Fibroblast of skin of right quadriceps (primary cell): ENCODE results near the gene FOXC1.

Experiments used
- DNase-seq: peaks from one replicate; pipeline ENCODE4 v3.0.0-alpha.2; 2013

The FOXC1 gene

DNA sequence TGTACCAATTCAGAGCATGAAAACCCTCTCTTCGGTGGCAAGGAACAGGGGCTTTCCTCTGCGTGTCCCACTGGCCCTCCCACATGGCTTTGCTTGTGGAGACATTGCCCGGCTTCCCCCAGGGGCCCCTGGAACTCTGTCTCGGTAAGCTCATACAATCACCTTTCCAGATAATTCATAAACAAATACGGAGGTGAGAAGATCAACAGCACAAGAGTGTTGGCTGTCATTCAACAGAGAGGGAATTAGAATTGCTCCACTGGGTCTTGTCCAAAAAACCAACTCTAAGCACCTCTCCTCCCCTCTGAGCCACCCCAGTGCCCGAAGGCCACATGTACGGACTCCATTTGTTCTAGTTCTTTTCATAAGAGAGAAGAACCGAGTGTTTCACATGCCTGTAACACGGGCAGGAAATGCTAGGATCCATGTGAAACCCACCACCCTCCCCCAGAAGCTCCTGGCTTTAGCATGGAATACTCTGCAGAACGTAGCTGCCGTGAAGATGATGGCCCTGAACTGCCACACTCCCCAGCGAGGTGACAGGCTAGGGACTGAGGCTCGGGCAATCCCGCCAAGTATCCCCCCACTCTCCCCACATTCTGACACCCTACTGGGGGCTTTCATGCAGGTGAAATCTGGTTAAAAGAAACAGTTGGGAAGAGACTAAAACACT lies 24.6 kb upstream of the FOXC1 start:
- DNase-seq, result no peak

DNA sequence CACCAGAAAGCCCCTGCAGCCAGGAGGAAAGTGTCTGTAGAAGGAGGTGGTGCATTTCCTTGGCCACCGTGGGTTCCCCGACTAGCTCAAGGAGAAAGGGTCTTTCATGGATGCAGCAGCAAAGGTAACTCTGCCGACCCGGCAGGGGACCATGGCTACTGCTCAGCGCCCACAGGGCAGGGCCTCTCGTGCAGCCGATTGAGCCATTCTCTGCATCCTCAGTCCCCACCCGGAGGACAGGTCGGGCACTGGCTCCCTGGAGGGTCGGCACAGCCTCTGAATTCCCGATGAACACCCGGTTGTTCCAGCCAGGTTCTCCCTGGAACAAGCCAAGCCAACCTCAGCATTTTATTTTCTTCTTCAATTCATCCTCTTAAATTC lies 24.1 kb upstream of the FOXC1 start:
- no peak for DNase-seq

DNA sequence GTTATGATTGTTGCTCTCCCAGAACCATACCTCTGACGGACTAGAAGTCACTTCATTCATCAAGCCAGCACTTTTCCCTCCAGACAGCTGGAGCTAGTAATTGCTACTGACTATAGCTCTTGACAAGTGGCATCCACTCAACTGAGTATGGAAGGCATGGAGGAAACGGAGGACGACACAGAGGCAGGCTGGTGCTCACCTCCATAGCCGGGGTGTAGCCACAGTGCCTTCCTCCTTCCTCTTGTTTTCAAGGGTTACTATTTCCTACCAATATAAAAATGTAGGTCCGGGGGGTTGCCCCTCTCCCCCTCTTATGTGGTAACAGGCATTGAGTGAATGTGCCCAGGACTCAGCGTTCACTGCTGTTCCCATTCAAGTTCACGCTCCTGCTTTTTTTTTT lies 23.5 kb upstream of the FOXC1 start:
- DNase-seq, result no peak

DNA sequence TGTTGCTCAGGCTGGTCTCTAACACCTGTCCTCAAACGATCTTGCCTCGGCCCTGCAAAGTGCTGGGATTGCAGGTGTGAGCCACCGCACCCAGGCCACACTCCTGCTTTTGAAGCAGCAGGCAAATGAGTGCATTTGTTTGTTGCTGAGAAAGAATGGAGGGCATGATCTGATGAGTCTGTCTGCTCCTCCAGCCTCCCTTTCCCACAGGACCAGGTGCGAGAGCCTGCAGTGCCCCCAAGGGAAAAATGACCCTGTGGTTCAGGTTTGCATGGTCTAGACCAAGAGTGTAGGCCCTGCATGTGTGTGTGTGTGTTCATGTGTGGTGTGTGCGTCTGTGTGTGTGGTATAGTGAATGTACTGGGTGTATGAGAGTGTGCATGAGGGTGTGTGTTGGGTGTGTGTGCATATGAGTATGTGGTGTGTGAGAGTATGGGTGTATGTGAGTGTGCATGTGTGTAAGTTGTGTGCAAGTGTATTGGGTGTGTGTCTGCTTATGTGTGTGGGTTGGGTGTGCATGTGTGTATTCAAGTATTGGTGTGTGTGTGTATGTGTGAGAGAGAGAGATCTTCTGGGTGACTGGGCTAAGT lies 22.8 kb upstream of the FOXC1 start:
- DNase-seq, result no peak

DNA sequence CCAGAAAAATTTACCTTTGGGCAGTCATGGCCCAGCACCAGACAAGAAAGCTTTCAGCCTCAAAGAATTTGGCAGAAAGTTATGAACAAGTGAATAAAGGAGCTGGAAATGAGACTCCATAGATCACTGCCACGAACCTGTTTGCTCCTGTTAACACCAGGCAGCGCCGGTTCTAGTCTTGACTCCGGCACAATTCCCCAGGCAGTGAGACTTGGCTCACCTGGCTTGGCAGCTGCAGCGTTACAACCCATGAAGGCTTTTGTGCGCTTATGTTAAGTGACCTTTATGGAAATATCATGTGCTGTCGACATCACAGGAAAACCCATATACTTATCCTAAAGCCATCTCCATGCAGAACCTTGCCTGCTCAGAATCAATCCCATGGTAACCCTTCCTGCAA lies 22.2 kb upstream of the FOXC1 start:
- DNase-seq, result no peak

DNA sequence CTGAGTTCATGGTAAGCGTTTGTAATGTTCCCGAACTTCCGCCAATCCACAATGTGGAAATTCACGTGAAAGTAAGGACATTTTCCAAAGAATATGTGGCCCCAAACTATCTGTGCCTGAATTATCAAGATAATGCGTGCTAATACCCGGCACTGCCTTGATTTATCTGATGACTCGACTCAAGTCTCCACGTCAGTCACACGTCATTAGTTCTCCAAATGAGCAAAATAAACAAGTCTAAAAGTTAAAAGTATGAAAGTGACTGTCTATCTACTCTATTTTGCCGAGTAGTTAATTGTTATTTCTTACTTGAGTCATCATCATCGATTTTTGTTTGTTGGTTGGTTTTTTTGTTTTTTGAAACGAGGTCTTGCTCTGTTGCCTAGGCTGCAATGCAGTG lies 21.7 kb upstream of the FOXC1 start:
- DNase-seq, result no peak

DNA sequence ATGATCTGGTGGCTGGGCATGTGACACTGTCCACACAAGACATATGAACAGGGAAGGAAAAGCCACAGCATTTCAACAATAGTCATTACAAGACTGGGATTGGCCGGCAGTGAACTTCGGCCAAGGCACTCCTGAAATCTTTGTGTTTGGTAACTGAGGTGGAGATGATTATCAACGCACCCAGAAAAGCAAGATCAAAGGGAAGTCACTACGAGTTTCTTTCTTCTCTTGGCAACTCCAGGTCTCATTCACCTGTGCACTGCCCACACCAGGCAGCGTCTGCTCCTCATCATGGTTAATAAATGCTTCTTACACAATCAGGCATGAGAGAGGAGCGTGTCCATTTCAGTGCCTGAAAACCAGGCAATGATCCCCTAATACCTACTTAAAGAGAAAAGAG lies 20.5 kb upstream of the FOXC1 start:
- DNase-seq, result no peak

DNA sequence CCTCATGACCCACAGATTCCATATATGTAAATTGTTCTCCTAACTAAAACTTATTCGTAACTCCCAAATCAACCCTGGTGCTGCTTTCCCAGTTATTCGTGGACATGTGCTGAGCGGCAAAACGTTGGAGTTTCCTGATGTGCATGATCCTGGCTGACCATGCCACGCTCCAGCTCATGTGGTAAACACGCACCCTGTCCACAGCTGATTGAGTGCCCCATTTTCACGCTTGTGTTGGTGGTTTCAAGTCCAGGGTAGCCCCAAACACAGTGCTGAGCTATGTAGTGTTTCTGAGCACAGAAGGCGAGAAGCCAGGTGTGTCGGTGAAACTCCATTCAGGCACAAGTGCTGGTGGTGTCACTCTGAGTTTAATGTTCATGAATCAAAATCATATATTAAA lies 19.1 kb upstream of the FOXC1 start:
- DNase-seq, result no peak

DNA sequence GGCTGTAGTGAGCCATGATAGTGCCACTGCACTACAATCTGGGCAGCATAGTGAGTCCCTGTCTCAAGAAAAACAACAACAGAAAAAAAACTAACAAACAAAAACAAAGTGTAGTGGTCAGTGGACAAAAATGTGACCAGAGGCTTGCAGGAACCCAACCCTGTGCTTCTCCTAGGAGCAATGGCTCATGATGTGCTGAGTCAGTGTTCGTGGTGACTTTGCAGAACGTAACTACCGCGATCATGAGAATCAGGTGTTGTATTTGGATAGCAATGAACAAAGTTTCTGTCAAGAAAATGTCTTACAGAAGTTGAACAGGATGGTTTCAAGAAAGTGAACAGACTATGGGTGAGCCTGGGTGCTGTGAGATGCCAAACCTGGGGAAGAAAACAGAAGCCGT lies 18.5 kb upstream of the FOXC1 start:
- DNase-seq, result no peak

DNA sequence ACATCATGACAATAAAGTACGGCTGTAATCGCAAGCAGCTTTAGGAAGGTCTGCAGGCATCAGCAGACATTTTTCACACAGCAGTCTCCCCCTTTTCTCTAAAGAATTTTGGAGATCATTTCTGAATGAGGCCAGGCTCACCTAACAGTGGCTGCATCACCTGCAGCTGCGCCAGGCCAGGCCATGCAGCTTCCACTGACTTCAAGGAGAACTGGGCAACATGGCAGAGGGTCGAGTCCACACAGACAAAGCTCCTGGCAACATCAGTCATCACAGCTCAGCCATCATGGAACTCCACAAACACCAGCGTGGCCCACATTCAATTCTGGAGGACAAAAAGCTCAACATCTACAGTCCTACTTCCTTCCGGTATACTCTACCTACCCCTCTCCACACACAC lies 17.8 kb upstream of the FOXC1 start:
- no peak for DNase-seq

DNA sequence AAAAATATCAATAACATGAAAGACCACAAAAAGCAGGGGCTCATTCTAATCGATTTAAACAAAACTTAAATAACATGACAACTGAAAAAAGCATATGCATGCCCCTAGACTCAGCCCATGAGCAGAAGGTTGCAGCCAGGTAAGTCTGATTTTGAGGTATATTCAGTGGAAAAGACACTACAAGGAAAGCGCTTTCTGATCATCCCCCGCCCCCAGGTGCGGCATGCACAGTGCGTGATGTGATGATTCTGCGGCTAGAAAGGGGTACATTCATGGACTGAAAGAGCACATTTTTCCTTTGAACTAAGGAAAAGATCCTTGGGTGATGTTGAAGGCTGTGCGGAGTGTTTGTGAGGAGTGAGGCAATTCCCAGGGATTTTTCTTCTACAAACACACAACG lies 16.9 kb upstream of the FOXC1 start:
- no peak for DNase-seq

DNA sequence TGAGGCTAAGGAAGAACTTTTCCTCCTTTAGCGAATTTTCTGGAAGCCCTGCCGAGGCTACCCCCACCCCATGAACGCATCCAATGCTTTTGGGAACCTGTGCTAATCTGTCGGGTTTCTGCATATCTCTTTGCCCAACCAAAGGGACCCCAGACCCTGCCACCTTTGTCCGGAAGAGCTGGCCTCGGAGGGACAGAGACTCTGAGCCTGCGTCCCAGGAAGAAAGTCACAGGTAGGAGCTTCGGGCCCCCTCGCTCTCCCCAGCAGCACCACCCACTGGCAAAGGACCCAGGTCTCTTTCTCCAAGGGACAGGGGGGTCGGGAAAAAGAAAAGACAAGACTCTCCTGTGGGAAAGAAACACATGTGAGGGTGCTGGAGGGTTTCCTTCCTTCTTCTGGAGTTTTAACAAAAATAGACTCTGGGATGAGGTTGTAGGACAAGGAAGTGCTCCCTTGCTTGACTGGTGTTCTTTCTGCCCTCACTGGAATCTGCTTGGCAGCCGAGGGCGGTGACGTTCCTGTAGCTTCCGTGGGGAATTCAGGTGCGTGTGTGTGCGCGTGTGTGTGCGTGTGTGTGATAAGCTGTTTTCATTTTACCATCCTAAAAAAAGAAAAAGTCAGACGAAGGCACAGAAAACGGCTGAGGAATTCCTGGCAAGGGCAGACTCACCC lies 16.3 kb upstream of the FOXC1 start:
- no peak for DNase-seq

DNA sequence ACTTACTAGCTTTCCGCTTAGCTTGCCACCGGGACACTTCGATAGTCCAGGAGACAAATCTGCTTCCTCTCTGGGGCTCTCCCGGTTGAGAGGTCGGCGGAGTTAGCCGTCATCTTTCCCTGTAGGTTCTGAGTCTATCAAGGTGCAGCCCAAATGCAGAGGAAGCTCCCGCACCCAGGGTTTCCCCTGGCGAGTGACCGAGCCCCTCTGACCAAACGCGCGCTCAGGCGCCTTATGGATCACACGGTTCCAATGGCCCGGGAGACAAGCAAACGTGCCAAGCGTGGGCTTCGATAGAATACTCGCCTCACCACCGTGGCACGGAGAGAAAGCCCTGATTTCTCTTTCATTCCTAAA lies 15.8 kb upstream of the FOXC1 start:
- DNase-seq, result no peak

DNA sequence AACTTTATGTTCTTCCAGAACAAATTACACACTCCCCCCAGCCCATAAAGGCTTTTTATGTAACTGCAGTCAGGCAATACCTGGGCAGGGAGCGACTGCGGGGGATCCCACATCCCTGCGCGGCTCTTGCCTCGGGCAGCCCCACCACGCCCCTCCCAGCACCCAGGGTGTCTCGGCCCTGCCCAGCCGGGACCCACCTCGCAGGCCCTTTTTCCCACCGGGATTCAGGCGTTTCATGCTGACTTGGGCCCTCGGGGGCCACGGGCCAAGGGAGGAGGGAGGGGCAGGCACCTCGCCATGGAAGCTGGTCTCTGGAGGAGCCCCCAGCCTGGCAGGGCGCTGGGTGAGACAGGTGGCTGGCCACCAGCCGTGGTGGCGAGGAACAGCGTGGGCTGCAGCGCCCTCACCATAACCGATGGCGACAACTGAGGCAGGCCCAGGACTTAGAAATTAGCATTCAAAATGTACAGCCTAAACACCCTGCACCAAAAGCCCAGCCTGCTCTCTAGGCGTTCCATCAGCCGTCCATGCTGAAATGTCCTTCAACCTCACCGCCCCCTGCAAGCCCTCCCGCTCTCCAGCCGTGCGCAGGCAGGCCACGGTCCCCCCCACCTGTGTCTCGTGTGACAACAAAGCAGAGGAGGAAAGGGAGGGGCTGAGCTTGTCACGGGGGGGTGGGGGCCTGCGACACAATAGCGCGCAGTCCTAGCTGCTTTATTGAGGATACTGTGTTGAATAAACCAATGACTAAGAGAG lies 15.1 kb upstream of the FOXC1 start:
- DNase-seq, result no peak

DNA sequence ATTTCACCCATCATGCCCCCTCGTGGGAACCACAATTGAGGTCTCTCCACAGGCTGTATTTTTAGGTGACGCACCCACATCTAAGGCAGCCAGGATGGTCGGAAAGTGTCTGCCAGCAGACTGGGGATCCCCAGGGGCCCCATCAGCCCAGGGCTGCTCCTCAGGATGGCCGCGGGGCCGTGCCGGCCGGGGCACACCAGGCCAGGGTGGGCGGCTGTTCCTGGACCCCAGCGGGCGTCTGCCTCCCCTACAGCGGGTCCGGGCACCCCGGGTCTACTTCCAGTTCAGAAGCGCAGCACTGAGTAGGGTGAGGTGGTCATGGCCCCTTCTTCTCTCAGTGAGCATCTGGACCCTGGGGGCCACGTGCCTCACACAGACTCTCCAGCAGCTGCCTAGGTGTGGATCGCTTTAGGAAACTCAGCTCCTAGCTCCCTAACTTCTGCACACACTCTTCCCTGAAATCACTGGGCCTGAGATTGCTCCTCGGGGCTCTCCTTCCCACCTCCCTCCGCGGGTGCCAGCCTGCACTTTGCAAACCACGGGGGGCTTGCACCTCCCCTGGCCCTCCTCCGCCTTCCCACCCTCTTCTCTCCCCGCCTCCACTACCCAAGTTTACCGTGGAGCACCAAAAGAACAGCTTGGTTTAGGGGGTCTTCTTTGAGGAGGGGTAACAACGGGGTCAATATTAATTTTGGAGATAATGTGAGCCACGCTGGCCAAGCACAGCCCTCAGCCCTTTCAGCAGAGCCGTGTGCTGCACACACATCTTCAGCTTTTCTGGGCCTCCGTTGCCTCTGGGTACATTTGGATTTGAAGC lies 14.2 kb upstream of the FOXC1 start:
- no peak for DNase-seq

DNA sequence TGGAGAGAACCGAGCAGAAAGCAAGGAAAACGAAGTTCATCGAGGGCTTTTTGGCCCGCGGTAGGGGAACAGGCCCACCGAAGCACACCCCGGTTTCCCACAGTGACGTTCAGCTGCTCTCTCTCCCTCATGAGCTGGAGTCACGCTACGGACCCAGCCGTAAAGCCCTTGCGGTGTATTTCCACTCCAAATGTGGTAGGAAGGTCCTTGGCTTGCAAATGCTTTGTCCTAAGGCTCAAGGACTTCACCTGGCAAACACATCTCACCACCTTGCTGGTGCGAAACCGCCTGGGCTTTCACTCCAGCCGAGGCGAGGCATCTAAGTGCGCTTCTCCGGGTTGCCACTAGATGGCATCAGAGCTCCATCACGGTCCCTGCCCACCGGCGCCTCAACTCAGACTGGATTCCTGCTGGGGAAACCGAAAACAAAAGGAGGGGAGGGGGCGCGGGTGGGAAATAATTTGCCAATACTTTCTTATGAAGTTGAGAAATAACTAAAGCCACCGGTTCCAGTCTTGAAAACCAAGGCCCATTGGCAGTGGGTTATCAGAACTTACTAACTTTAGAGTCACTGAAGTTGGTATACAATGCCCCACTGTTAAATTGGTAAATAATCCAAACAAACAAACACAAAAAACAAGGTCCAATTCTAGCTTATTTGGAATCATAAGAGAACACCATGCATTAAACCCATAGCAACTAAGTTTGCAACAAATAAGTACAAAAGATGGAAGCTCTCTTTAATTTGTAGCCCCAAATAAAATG lies 13.4 kb upstream of the FOXC1 start:
- DNase-seq, result peak; percentile 31

DNA sequence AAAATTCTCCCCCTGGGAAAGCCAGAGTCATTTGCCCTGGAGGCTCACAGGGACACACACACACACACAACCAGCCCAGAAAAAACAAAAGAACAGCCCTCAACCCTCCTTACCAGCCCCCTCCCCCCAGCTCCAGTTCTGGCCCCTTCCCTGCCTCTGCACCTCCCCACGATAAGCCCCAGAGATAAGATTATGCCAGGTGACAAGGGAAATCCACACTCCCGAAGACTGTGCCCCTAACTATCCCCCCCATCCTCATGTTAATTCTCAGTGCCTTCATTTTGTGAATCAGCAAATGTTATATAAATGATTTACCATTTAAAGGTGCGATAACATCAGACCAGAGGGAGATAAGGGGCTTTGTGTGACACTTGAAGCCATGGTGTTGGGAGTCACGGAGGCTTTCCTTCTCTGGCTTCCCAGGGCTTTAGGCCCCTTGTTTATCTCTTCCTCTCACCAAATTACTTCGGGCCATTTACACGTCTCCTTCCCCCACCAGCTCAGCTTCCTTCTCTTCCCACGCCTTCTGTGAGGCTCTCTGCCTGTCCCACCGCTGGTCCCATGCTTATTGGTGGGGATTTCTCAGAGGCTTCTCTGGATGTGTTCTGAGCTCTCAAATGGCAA lies 12.5 kb upstream of the FOXC1 start:
- DNase-seq, result no peak

DNA sequence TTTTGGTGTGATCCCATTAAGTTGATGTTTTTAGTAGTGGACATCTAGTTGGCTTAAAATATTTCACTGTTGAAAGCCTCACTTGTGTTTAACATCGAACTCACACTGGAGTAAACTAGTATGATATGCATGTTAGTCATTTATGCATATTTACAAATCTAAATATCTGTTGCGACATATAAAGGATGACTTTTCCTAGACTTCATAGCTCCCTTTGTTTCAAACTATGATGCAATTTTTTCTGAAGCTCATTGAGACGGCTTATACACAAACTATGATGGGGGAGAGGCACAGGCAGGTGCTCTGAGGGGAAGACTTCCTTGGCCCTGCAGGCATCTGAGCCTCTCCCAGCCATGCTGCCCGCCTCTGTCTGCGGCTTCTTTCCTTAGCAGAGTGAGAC lies 11.8 kb upstream of the FOXC1 start:
- DNase-seq, result peak; percentile 56

DNA sequence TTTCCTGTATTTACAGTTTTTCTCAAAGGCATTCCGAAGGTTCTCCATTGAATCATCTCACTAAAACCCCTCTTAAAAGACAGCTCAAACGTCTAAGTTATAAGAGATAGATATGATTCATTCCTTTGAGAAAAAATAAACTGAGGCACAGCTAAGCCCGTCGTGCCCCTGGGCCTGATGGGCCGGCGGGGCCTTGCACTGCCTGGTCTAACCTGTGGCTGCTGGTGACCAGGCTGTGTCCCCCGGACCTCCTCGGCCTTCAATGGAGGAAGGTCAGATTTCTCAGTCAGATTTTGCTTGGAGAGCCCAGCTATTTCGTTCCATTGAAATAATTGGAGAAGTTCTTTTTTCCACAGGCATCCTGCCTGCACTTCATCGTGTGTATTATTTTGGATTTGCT lies 11.3 kb upstream of the FOXC1 start:
- no peak for DNase-seq

DNA sequence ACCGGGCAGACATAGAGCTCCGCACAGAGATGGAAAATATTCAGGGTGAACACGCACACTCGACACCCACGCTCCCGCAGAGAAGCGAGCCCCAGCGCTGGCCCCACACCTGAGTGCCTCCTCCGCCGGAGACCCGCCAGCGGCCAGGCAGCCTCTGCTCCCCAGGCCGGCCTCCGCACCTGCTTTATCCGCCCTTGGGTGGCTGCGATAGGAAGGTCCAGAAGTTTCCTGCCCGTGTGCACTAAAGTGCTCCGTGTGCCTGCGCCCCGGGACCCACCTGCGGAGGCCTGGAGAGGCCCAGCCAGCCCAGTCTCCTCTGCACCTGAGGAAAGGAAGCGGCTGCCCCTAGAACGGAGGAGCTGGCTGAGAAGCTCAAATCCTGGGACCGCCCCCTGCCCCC lies 10.8 kb upstream of the FOXC1 start:
- no peak for DNase-seq

DNA sequence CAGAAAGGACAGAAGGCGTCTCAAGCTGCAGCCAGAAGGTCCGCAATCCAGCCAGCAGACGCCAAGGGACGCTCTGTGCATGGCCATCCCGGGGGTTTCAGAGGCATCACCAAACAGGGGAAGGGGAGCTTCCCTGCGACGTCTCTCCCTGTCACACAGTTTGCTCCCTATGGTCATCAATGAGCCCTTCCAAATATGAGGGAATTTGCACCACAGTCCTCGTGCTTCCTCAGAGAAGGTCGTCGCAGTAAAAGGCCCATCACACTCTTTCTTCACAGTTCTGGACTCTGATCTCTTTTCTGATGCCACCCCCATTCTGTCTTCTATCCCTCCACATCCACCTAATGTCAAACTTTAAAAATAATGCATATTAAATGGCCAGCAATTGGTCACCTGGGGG lies 10.2 kb upstream of the FOXC1 start:
- no peak for DNase-seq
